Endothelial cell of umbilical vein (primary cell): ENCODE measurements around the gene SEL1L2. TPM values are rescaled to one million over a fixed set of nuclear protein-coding genes. Genes with fewer than 3 reads are reported as not detected.

ENCODE experiments used
- BruUV-seq: library from RNA; stranded (reverse); fragments of 400-500 nt; replicated peaks from 2 replicates; lab custom pipeline; 2021; lab: Mats Ljungman, UMichigan
- CTCF ChIA-PET: fragments of 300-600, 350-600 bp; sonication (Branson Sonifier 250); formaldehyde crosslinking; loops from one replicate; lab custom pipeline; 2021; ENCODE audit warnings: antibody characterized with exemption, inconsistent platforms; lab: Charles Lee
- POLR2A ChIA-PET: fragments of 300-600, 350-600 bp; sonication (Branson Sonifier 250); formaldehyde crosslinking; loops from one replicate; lab custom pipeline; 2021; ENCODE audit warnings: antibody characterized with exemption, inconsistent platforms; lab: Charles Lee
- DNase-seq: peaks from one replicate; pipeline ENCODE4 v3.0.0-alpha.2; 2011; ENCODE audit warnings: low read depth, low spot score
- FAIRE-seq: peaks from 2 replicates; lab custom pipeline; 2011; peaks lifted over from hg19 to GRCh38; lab: Jason Lieb, UNC
- H2AFZ ChIP-seq: 2 replicates; pipeline ENCODE4 v1.6.0; 2012; ENCODE audit warnings: low read depth, low read length, control low read depth, inconsistent platforms
- H3K27ac ChIP-seq: 2 replicates; pipeline ENCODE4 v1.5.1; 2011; ENCODE audit warnings: low read depth, mild to moderate bottlenecking, control low read depth, low read length, moderate library complexity; ENCODE audit not compliant: insufficient read depth
- H3K27me3 ChIP-seq, 2 experiments: 2 replicates each; pipeline versions ENCODE4 v1.6.0 to v1.6.1; 2011; ENCODE audit warnings: low read length in 2 of 2, mixed read lengths in 1 of 2; ENCODE audit not compliant: control insufficient read depth in 2 of 2, insufficient read depth in 2 of 2
- H3K36me3 ChIP-seq, 2 experiments: 2 replicates in 1 of 2; 3 replicates in 1 of 2; pipeline ENCODE4 v1.5.1; 2011; ENCODE audit warnings: low read length in 2 of 2, mild to moderate bottlenecking in 1 of 2, moderate library complexity in 1 of 2; ENCODE audit not compliant: control insufficient read depth in 2 of 2, insufficient read depth in 2 of 2; ENCODE audit errors: extremely low read depth in 1 of 2
- H3K4me1 ChIP-seq: 3 replicates; pipeline ENCODE4 v1.5.1; 2011; ENCODE audit warnings: mild to moderate bottlenecking, low read length; ENCODE audit not compliant: control insufficient read depth, insufficient read depth; ENCODE audit errors: extremely low read depth
- H3K4me2 ChIP-seq: 2 replicates; pipeline ENCODE4 v1.6.1; 2011; ENCODE audit warnings: low read length, control low read depth, mixed read lengths; ENCODE audit not compliant: insufficient read depth
- H3K4me3 ChIP-seq, 3 experiments: fragments of 200-600 bp in 1 of 3; sonication (generic), shearing (Covaris generic) in 1 of 3; replicated peaks in 1 of 3; 2 replicates each; pipeline ENCODE4 v1.5.1; 2011 to 2016; ENCODE audit warnings: control low read depth in 3 of 3, low read length in 3 of 3, mild to moderate bottlenecking in 2 of 3, inconsistent platforms in 1 of 3, low read depth in 1 of 3, moderate library complexity in 1 of 3; ENCODE audit not compliant: insufficient read depth in 1 of 3
- H3K79me2 ChIP-seq: 2 replicates; pipeline ENCODE4 v1.6.0; 2012; ENCODE audit warnings: low read length, inconsistent platforms; ENCODE audit not compliant: control insufficient read depth, insufficient read depth
- H3K9ac ChIP-seq: replicated peaks from 2 replicates; pipeline ENCODE3; 2011; ENCODE audit warnings: low read length, control low read depth; ENCODE audit not compliant: insufficient read depth; ENCODE audit errors: extremely low read depth
- H3K9me1 ChIP-seq: replicated peaks from 3 replicates; pipeline ENCODE4 v1.6.0; 2011; ENCODE audit warnings: mild to moderate bottlenecking, low read length; ENCODE audit not compliant: control insufficient read depth, insufficient read depth; ENCODE audit errors: extremely low read depth
- H3K9me3 ChIP-seq: replicated peaks from 2 replicates; pipeline ENCODE4 v1.5.1; 2012; ENCODE audit warnings: low read length, inconsistent platforms; ENCODE audit not compliant: control insufficient read depth, insufficient read depth
- H4K20me1 ChIP-seq: replicated peaks from 2 replicates; pipeline ENCODE3; 2011; ENCODE audit warnings: mild to moderate bottlenecking, low read length; ENCODE audit not compliant: control insufficient read depth, insufficient read depth; ENCODE audit errors: extremely low read depth
- CTCF ChIP-seq, 2 donors: IDR thresholded peaks; 1 replicate in 1 of 2; 2 replicates in 1 of 2; pipeline ENCODE4 v1.5.1; 2011; ENCODE audit warnings: low read length in 2 of 2, mild to moderate bottlenecking in 2 of 2, moderate library complexity in 2 of 2, control low read depth in 1 of 2, inconsistent platforms in 1 of 2, low read depth in 1 of 2; ENCODE audit not compliant: insufficient read depth in 1 of 2; ENCODE audit errors: extremely low read depth in 1 of 2
- EZH2 ChIP-seq: IDR thresholded peaks from 2 replicates; pipeline ENCODE4 v1.6.1; 2012; ENCODE audit warnings: borderline replicate concordance, low read depth, mild to moderate bottlenecking, moderate library complexity, low read length, inconsistent platforms; ENCODE audit not compliant: severe bottlenecking
- FOS ChIP-seq: IDR thresholded peaks from 2 replicates; pipeline ENCODE4 v1.6.1; 2011; ENCODE audit warnings: mild to moderate bottlenecking, low read length, moderate library complexity, borderline replicate concordance; ENCODE audit not compliant: insufficient read depth
- GATA2 ChIP-seq: IDR thresholded peaks from 2 replicates; pipeline ENCODE4 v1.7.0; 2011; ENCODE audit warnings: low read depth, mild to moderate bottlenecking, moderate library complexity, mixed read lengths, low read length; ENCODE audit not compliant: insufficient read length, insufficient read depth
- JUN ChIP-seq: IDR thresholded peaks from 2 replicates; pipeline ENCODE4 v1.6.1; 2011; ENCODE audit warnings: borderline replicate concordance, low read depth; ENCODE audit not compliant: insufficient read length, insufficient read depth
- MYC ChIP-seq: IDR thresholded peaks from one replicate; pipeline ENCODE4 v1.6.1; 2011; ENCODE audit warnings: mild to moderate bottlenecking, low read depth, low read length
- POLR2A ChIP-seq: IDR thresholded peaks from 2 replicates; pipeline ENCODE4 v1.6.1; 2012; ENCODE audit warnings: low read depth, mild to moderate bottlenecking, control low read depth, low read length
- POLR2AphosphoS5 ChIP-seq: IDR thresholded peaks from 2 replicates; pipeline ENCODE4 v1.6.1; 2012; ENCODE audit warnings: low read depth, mild to moderate bottlenecking, control low read depth, low read length, moderate library complexity; ENCODE audit not compliant: insufficient read depth
- dilution Hi-C: fragments of 300-500 bp; cut with MboI; formaldehyde crosslinking; loops from one replicate; pipeline ENCODE4 v1.15.0; 2019; ENCODE audit warnings: low sequenced_read_pairs; ENCODE audit not compliant: extremely low pct_ligation_motif_present
- intact Hi-C: fragments of 100-400 bp; cut with micrococcal nuclease; formaldehyde crosslinking; loops from one replicate; pipeline ENCODE4 v1.10.0; 2022
- polyA plus RNA-seq, 4 experiments: library from polyadenylated mRNA; depleted of rRNA in 3 of 4; stranded (reverse) in 3 of 4; unstranded in 1 of 4; fragments of >200 nt; gene quantifications; 2 replicates each; pipeline versions ENCODE4 v1.2.1 to v1.2.3, GENCODE V29; 2011 to 2012; ENCODE audit warnings: missing spikeins in 1 of 4
- total RNA-seq: library from RNA; stranded (reverse); gene quantifications from 2 replicates; pipeline ENCODE4 v1.2.3, GENCODE V29; 2021

The SEL1L2 gene
- total and polyA plus RNA-seq, 2 donors (not counting 3 experiments of a cell fraction or from before 2014, with no cell fraction given) = not detected

- TF ChIP-seq FOS (no peak), CTCF (IDR thresholded peaks at IDR 0.05; ENCODE audit: extremely low read depth in 1 of 2, insufficient read depth in 1 of 2, low read depth in 1 of 2, low read length in 2 of 2) (no peak), GATA2 (no peak), MYC (no peak), POLR2AphosphoS5 (no peak), JUN (no peak), POLR2A (no peak), EZH2 (no peak)
- ChIA-PET CTCF (interaction anchor here (1.2 kb wide), 1 partner anchor 9 kb away, joined by 3 read pairs; no protein-coding TSS in a partner anchor), POLR2A (no interaction called here)
- H3K27me3 ChIP-seq = no peaks in the 10 kb centered on the region
- H3K4me2 ChIP-seq = no peak overlapping the region
- no peaks in the 10 kb centered on the region for H3K9me3 ChIP-seq
- H4K20me1 ChIP-seq = no peaks in the 10 kb centered on the region
- FAIRE-seq = no peak
- H3K9ac ChIP-seq = no peak overlapping the region
- no peak overlapping the region for H2AFZ ChIP-seq
- DNase-seq = no peak
- no peak overlapping the region for H3K27ac ChIP-seq
- no peaks in the 10 kb centered on the region for H3K36me3 ChIP-seq
- dilution Hi-C loops = no loop called here
- BruUV-seq = no TSS peak
- no peak overlapping the region for H3K4me3 ChIP-seq
- H3K79me2 ChIP-seq = no peaks in the 10 kb centered on the region
- no peaks in the 10 kb centered on the region for H3K4me1 ChIP-seq
- no peaks in the 10 kb centered on the region for H3K9me1 ChIP-seq
- intact Hi-C loops = no loop called here
Measured at GRCh38 chr20:13913131-13913530, 77.3 kb downstream of the SEL1L2 start.
